Suprapubic skin (tissue), 4 donors: ENCODE measurements around the gene TAF5. TPM values are rescaled to one million over a fixed set of nuclear protein-coding genes. Genes with fewer than 3 reads are reported as not detected.
"Not testable (repeated sequence)": the region's sequence is repeated elsewhere in the genome, so short reads cannot be mapped to it uniquely, and the experiment has no call there.

ENCODE experiments used
- DNase-seq, 2 donors: peaks; one replicate each; pipeline ENCODE4 v3.0.0-alpha.2; 2019; ENCODE audit warnings: low spot score in 2 of 2
- H3K27ac ChIP-seq: fragments of 200-600 bp; sonication (generic); one replicate; pipeline ENCODE4 v1.5.1; 2019
- H3K27me3 ChIP-seq: fragments of 200-600 bp; sonication (generic); one replicate; pipeline ENCODE4 v1.5.1; 2019
- H3K36me3 ChIP-seq: fragments of 200-600 bp; sonication (generic); one replicate; pipeline ENCODE4 v1.5.1; 2019
- H3K4me1 ChIP-seq: fragments of 200-600 bp; sonication (generic); one replicate; pipeline ENCODE4 v1.5.1; 2019
- H3K4me3 ChIP-seq: fragments of 200-600 bp; sonication (generic); one replicate; pipeline ENCODE4 v1.5.1; 2019; ENCODE audit warnings: mild to moderate bottlenecking
- H3K9me3 ChIP-seq: fragments of 200-600 bp; sonication (generic); one replicate; pipeline ENCODE4 v1.5.1; 2019
- EP300 ChIP-seq: sonication (generic); formaldehyde crosslinking; IDR thresholded peaks from one replicate; pipeline ENCODE4 v1.6.1; 2017; ENCODE audit warnings: antibody characterized with exemption
- POLR2A ChIP-seq, 2 donors: fragments of 450-650 bp; IDR thresholded peaks; one replicate each; pipeline ENCODE4 v1.6.1; 2017; ENCODE audit warnings: antibody characterized with exemption in 2 of 2, mild to moderate bottlenecking in 2 of 2, moderate library complexity in 2 of 2
- POLR2AphosphoS5 ChIP-seq, 3 donors: sonication (generic); formaldehyde crosslinking; IDR thresholded peaks; one replicate each; pipeline ENCODE4 v1.6.1; 2017; ENCODE audit warnings: antibody characterized with exemption in 3 of 3
- WGBS: methylation state at CpG from one replicate; pipeline ENCODE4 v1.1.5; 2018; 5-methylcytosine and 5-hydroxymethylcytosine counted together
- total RNA-seq, 4 donors: library from RNA; depleted of rRNA; stranded (reverse); fragments of >200 nt; gene quantifications; one replicate each; pipeline ENCODE4 v1.1.0, GENCODE V29; 2016
- TF ChIP-seq, protein P1 (sequence below), 2 donors: fragments of 200-600 bp in 1 of 2; fragments of 450-650 bp in 1 of 2; sonication (generic) in 1 of 2; IDR thresholded peaks; one replicate each; pipeline ENCODE4 v1.5.1; 2016 to 2019; ENCODE audit warnings: antibody characterized with exemption in 2 of 2, mild to moderate bottlenecking in 1 of 2, moderate library complexity in 1 of 2

TAF5 gene
- total RNA-seq, 4 donors from 2014 or later, result 3.6 to 5.4 (median 4.1) TPM

DNA sequence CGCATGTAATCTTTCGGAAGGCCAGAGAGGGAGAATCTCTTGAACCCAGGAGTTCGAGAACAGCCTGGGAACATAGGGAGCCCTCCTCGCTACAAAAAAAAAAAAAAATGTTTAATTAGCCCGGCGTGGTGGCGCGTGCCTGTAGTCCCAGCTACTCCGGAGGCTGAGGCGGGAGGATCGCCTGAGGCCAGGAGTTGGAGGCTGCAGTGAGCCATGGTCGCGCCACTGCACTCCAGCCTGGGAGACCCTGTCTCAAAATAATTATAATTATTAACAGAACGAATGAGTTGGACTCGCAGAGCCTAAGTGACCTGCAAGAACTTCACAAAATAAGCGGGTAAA, 17.6 kb upstream of the TAF5 start:
- Histone ChIP-seq H3K27ac (peak overlapping the region; percentile 81), H3K27me3 (no peaks in the 10 kb centered on the region), H3K36me3 (peaks cover 29% of the 10 kb centered on the region), H3K4me1 (peaks cover 7% of the 10 kb centered on the region), H3K4me3 (peak overlapping the region; percentile 86), H3K9me3 (no peaks in the 10 kb centered on the region)
- TF ChIP-seq POLR2A (IDR thresholded peaks at IDR 0.05) (no peak), EP300 (no peak), POLR2AphosphoS5 (IDR thresholded peaks at IDR 0.05) (no peak)
- TF ChIP-seq, protein P1, sequence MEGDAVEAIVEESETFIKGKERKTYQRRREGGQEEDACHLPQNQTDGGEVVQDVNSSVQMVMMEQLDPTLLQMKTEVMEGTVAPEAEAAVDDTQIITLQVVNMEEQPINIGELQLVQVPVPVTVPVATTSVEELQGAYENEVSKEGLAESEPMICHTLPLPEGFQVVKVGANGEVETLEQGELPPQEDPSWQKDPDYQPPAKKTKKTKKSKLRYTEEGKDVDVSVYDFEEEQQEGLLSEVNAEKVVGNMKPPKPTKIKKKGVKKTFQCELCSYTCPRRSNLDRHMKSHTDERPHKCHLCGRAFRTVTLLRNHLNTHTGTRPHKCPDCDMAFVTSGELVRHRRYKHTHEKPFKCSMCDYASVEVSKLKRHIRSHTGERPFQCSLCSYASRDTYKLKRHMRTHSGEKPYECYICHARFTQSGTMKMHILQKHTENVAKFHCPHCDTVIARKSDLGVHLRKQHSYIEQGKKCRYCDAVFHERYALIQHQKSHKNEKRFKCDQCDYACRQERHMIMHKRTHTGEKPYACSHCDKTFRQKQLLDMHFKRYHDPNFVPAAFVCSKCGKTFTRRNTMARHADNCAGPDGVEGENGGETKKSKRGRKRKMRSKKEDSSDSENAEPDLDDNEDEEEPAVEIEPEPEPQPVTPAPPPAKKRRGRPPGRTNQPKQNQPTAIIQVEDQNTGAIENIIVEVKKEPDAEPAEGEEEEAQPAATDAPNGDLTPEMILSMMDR (IDR thresholded peaks at IDR 0.05), result no peak
- 57% methylated on average over 16 of the region's 16 CpGs for WGBS
- no peak for DNase-seq

DNA sequence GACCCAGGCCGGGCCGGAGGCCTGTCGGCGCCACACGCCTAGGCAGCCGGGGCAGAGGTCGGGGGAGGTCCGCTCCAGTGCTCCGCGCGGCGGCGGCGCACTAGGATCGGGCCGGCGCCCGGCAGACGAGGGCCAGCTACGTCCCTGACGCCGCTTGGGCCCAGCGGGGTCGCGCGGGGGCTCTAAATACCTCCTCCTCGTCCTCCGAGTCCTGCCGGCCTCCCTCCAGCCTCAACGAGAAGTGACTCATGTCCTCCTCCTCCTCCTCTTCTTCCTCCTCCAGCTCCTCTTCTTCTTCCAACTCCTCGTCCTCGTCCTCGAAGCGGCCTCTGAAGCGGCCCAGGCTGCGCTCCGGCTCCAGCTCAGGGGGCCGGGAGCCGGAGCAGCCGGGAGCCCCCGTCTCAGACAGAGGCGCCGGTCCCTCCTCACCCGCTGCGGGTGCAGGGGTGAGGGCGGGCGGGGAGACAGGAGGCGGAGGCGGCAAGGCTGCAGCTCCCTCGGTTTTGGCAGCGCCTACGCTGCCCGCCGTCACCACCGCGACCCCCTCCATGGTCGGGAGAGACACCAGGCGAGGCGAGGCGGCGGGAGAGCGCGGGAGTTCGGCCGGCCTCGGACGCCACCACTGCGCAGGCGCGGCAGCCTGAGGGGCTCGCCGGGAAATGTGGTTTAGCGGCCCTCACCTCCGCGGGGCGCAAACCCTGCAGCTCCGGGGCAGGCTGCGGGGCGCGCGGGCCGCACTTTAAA, 17.1 kb upstream of the TAF5 start, which contains the start of gene PCGF6:
TSS of gene PCGF6 (minus strand) at position 624 of the 744 bp plus-strand sequence. CDS start at position 550, 74 bp downstream.
- H3K4me1 ChIP-seq, result peaks cover 7% of the 10 kb centered on the region
- peak within 1 kb of the TSS; percentile 86 for H3K4me3 ChIP-seq
- peaks cover 24% of the 10 kb centered on the region for H3K36me3 ChIP-seq
- H3K27me3 ChIP-seq, result no peaks in the 10 kb centered on the region
- H3K27ac ChIP-seq, result peak within 1 kb of the TSS; percentile 81
- DNase-seq, result peak; percentile 76 to 82
- TF ChIP-seq POLR2A (IDR thresholded peaks at IDR 0.05), result no peak
- under 1% methylated on average over 66 of the region's 82 CpGs for WGBS
- no peaks in the 10 kb centered on the region for H3K9me3 ChIP-seq

DNA sequence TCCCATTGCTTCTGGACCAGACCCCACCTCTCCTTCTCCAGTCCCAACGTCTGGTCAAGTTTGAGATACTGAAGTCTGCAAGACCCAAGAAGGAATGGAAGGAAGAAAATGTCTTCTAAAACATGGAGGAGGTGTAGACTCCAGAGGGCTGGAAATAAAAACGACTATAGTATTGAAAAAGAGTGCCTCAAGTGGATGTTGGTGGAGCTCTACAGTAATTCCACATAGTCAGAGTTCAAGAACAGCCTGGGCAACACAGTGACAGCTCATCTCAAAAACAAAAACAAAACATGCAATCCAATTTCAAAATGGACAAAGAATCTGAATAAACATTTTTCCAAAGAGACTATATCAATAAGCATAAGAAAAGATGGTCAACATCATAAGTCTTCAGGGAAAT, 14.5 kb upstream of the TAF5 start:
- Histone ChIP-seq H3K4me3 (no peak overlapping the region), H3K36me3 (no peaks in the 10 kb centered on the region), H3K4me1 (peaks cover 7% of the 10 kb centered on the region), H3K27me3 (no peaks in the 10 kb centered on the region), H3K9me3 (no peaks in the 10 kb centered on the region), H3K27ac (no peak overlapping the region)
- no peak for DNase-seq
- 41% methylated on average over 2 of the region's 2 CpGs for WGBS
- TF ChIP-seq POLR2AphosphoS5 (IDR thresholded peaks at IDR 0.05), result no peak
- TF ChIP-seq POLR2A (IDR thresholded peaks at IDR 0.05), result no peak
- TF ChIP-seq, protein P1 (IDR thresholded peaks at IDR 0.05), result no peak

DNA sequence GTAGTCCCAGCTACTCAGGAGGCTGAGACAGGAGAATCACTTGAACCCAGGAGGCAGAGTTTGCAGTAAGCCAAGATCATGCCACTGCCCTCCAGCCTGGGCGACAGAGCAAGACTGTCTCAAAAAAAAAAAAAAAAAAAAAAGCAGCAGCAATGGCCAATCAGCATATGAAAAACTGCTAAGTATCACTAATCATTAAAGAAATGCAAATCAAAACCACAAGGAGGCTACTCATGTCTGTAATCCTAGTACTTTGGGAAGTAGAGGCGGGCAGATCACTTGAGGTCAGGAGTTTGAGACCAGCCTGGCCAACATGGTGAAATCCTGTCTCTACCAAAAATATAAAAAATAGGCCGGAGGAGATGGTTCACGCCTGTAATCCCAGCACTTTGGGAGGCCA, 13.2 kb upstream of the TAF5 start:
- H3K27ac ChIP-seq, H3K36me3 ChIP-seq, H3K9me3 ChIP-seq, H3K4me1 ChIP-seq, H3K4me3 ChIP-seq, DNase-seq, H3K27me3 ChIP-seq: not testable (repeated sequence)
- WGBS, result 91% methylated on average over 4 of the region's 4 CpGs

DNA sequence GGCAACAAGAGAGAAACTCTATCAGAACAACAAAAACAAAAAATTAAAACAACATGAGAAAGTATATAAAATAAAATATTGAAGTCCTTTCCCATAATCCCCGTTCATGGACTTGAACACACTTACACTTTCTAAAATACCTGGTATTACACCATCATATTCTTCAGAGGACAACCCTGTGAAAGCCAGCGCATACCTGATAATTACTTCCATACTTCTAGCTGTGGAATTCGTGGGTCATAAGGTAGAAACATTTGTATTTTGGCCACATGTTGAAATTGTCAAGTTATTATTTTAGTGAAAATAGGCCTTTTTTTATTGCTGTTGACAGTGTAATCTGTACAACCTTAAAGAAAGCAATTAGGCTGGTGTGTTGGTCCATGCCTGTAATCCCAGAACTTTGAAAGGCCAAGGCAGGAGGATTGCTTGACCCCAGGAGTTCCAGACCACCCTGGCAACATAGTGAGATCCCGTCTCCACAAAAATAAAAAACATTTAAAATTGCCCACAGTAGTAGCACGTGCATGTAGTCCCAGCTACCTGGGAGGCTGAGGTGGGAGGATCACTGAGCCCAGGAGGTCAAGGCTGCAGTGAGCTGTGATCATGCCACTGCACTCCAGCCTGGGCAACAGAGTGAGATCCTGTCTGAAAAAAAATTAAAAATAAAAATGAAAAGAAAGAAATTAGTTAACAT, 11.7 kb upstream of the TAF5 start:
- H3K9me3 ChIP-seq, result no peaks in the 10 kb centered on the region
- TF ChIP-seq POLR2A (IDR thresholded peaks at IDR 0.05) (no peak), EP300 (no peak), POLR2AphosphoS5 (IDR thresholded peaks at IDR 0.05) (no peak)
- TF ChIP-seq, protein P1 (IDR thresholded peaks at IDR 0.05), result no peak
- no peak overlapping the region for H3K27ac ChIP-seq
- no peak overlapping the region for H3K4me3 ChIP-seq
- no peaks in the 10 kb centered on the region for H3K4me1 ChIP-seq
- H3K27me3 ChIP-seq, result no peaks in the 10 kb centered on the region
- DNase-seq, result no peak
- 75% methylated on average over 5 of the region's 5 CpGs for WGBS
- H3K36me3 ChIP-seq, result no peaks in the 10 kb centered on the region

DNA sequence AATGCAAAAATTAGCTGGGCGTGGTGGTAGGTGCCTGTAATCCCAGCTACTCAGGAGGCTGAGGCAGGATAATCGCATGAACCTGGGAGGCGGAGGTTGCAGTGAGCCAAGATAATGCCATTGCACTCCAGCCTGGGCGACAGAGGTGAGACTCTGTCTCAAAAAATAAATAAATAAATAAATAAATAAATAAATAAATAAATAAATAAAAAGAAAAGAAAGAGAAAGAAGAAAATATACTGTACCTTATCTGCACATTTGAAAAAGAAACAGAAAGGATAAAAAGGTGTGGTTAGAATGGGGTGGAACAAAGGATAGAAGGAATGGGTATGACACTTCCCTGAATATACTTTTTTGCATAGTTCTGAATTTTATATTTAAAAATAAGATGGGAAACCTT, 8.3 kb upstream of the TAF5 start:
- H3K9me3 ChIP-seq, H3K36me3 ChIP-seq, DNase-seq, H3K27ac ChIP-seq, H3K4me3 ChIP-seq, H3K27me3 ChIP-seq, H3K4me1 ChIP-seq: not testable (repeated sequence)
- WGBS, result 94% methylated on average over 4 of the region's 4 CpGs

DNA sequence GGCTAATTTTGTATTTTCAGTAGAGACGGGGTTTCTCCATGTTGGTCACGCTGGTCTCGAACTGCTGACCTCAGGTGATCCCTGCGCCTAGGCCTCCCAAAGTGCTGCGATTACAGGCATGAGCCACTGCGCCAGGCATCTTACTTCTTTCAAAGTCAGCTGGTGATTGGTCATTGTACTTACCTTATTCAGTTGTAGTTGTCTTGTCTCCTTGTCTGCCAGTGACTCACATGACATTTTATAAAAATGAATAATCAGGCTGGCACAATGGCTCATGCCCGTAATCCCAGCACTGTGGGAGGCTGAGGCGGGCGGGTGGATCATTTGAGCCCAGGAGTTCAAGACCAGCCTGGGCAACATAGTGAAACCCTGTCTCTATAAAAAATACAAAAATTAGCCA, 7.0 kb upstream of the TAF5 start:
- H3K4me1 ChIP-seq, DNase-seq, H3K27ac ChIP-seq, H3K4me3 ChIP-seq, H3K27me3 ChIP-seq, H3K36me3 ChIP-seq, H3K9me3 ChIP-seq: not testable (repeated sequence)
- WGBS, result 89% methylated on average over 9 of the region's 9 CpGs
